ENCODE data around the gene SH3BP5L.
"Not testable (repeated sequence)": the region's sequence is repeated elsewhere in the genome, so short reads cannot be mapped to it uniquely, and the experiment has no call there.

The SH3BP5L gene

DNA sequence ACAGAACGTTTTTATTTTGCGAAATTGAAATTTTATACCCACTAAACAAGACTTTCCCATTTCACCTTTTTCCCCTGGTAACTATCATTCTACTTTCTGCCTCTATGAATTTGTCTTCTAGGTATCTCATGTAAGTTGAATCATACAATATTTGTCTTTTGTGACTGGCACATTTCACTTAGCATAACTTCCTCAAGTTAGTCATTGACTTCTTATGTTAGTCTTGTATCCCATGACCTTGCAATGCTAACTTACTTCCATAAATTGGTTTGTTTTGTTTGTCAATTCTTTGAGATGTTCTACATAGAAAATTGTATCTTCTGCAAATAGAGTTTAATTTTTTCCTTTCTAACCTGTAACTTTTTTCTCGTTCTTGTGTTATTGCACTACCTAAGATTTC, 26.9 kb downstream of the SH3BP5L start:
- DNase-seq: no peak
- Histone ChIP-seq H3K27me3 (replicated peaks; ENCODE audit: control insufficient read depth, insufficient read depth, low read length, poor library complexity, severe bottlenecking) (peaks cover 4% of the 10 kb centered on the region), H3K36me3 (ENCODE audit: control insufficient read depth, insufficient read depth, low read length) (no peaks in the 10 kb centered on the region), H3K4me1 (ENCODE audit: control insufficient read depth, insufficient read depth, low read length, poor library complexity, severe bottlenecking) (no peaks in the 10 kb centered on the region), H3K4me3 (ENCODE audit: insufficient read depth, low read depth, low read length, poor library complexity, severe bottlenecking) (no peak overlapping the region), H3K9me3 (ENCODE audit: control insufficient read depth, low read length) (peaks cover 5% of the 10 kb centered on the region), H3K27ac (ENCODE audit: insufficient read depth, low read length, poor library complexity, severe bottlenecking) (no peak overlapping the region)

GRCh38 chr1:248794663-248795062, 31.1 kb downstream of the SH3BP5L start:
- not testable (repeated sequence) for H3K4me1 ChIP-seq (ENCODE audit: control insufficient read depth, insufficient read depth, low read length, poor library complexity, severe bottlenecking); H3K27ac ChIP-seq (ENCODE audit: insufficient read depth, low read length, poor library complexity, severe bottlenecking); H3K4me3 ChIP-seq (ENCODE audit: insufficient read depth, low read depth, low read length, poor library complexity, severe bottlenecking)

GRCh38 chr1:248793592-248793991, 32.1 kb downstream of the SH3BP5L start:
- Histone ChIP-seq H3K4me3 (ENCODE audit: insufficient read depth, low read depth, low read length, poor library complexity, severe bottlenecking) (no peak overlapping the region), H3K36me3 (ENCODE audit: control insufficient read depth, insufficient read depth, low read length) (no peaks in the 10 kb centered on the region), H3K27me3 (replicated peaks; ENCODE audit: control insufficient read depth, insufficient read depth, low read length, poor library complexity, severe bottlenecking) (no peaks in the 10 kb centered on the region), H3K4me1 (ENCODE audit: control insufficient read depth, insufficient read depth, low read length, poor library complexity, severe bottlenecking) (no peaks in the 10 kb centered on the region), H3K27ac (ENCODE audit: insufficient read depth, low read length, poor library complexity, severe bottlenecking) (no peak overlapping the region), H3K9me3 (ENCODE audit: control insufficient read depth, low read length) (peaks cover 5% of the 10 kb centered on the region)
- no peak for DNase-seq

More at GRCh38 chr1:248794663-248795062, 31.1 kb downstream of the SH3BP5L start:
- H3K36me3 ChIP-seq (ENCODE audit: control insufficient read depth, insufficient read depth, low read length); H3K9me3 ChIP-seq (ENCODE audit: control insufficient read depth, low read length); DNase-seq; H3K27me3 ChIP-seq (replicated peaks; ENCODE audit: control insufficient read depth, insufficient read depth, low read length, poor library complexity, severe bottlenecking): not testable (repeated sequence)

- Histone ChIP-seq H3K27me3 (replicated peaks; ENCODE audit: control insufficient read depth, insufficient read depth, low read length, poor library complexity, severe bottlenecking) (no peaks in the 10 kb centered on the region), H3K9me3 (ENCODE audit: control insufficient read depth, low read length) (peaks cover 5% of the 10 kb centered on the region)
- no peak for DNase-seq
These were observed 33.4 kb downstream of the SH3BP5L start for GRCh38 chr1:248792342-248792741.

GRCh38 chr1:248791010-248791409, 34.7 kb downstream of the SH3BP5L start:
- peaks cover 5% of the 10 kb centered on the region for H3K9me3 ChIP-seq (ENCODE audit: control insufficient read depth, low read length)
- DNase-seq: no peak

More at GRCh38 chr1:248792342-248792741, 33.4 kb downstream of the SH3BP5L start:
- Histone ChIP-seq H3K27ac (ENCODE audit: insufficient read depth, low read length, poor library complexity, severe bottlenecking) (no peak overlapping the region), H3K4me1 (ENCODE audit: control insufficient read depth, insufficient read depth, low read length, poor library complexity, severe bottlenecking) (no peaks in the 10 kb centered on the region), H3K36me3 (ENCODE audit: control insufficient read depth, insufficient read depth, low read length) (no peaks in the 10 kb centered on the region), H3K4me3 (ENCODE audit: insufficient read depth, low read depth, low read length, poor library complexity, severe bottlenecking) (no peak overlapping the region)

GRCh38 chr1:248790456-248790855, 35.3 kb downstream of the SH3BP5L start:
- no peak overlapping the region for H3K27ac ChIP-seq (ENCODE audit: insufficient read depth, low read length, poor library complexity, severe bottlenecking)
- H3K36me3 ChIP-seq (ENCODE audit: control insufficient read depth, insufficient read depth, low read length): no peaks in the 10 kb centered on the region
- H3K27me3 ChIP-seq (replicated peaks; ENCODE audit: control insufficient read depth, insufficient read depth, low read length, poor library complexity, severe bottlenecking): no peaks in the 10 kb centered on the region
- H3K4me3 ChIP-seq (ENCODE audit: insufficient read depth, low read depth, low read length, poor library complexity, severe bottlenecking): no peak overlapping the region
- no peak for DNase-seq
- H3K4me1 ChIP-seq (ENCODE audit: control insufficient read depth, insufficient read depth, low read length, poor library complexity, severe bottlenecking): no peaks in the 10 kb centered on the region
- peaks cover 5% of the 10 kb centered on the region for H3K9me3 ChIP-seq (ENCODE audit: control insufficient read depth, low read length)

More at GRCh38 chr1:248791010-248791409, 34.7 kb downstream of the SH3BP5L start:
- Histone ChIP-seq H3K36me3 (ENCODE audit: control insufficient read depth, insufficient read depth, low read length) (no peaks in the 10 kb centered on the region), H3K27ac (ENCODE audit: insufficient read depth, low read length, poor library complexity, severe bottlenecking) (no peak overlapping the region), H3K4me3 (ENCODE audit: insufficient read depth, low read depth, low read length, poor library complexity, severe bottlenecking) (no peak overlapping the region), H3K27me3 (replicated peaks; ENCODE audit: control insufficient read depth, insufficient read depth, low read length, poor library complexity, severe bottlenecking) (no peaks in the 10 kb centered on the region), H3K4me1 (ENCODE audit: control insufficient read depth, insufficient read depth, low read length, poor library complexity, severe bottlenecking) (no peaks in the 10 kb centered on the region)

GRCh38 chr1:248789337-248789736, 36.4 kb downstream of the SH3BP5L start:
- H3K4me1 ChIP-seq (ENCODE audit: control insufficient read depth, insufficient read depth, low read length, poor library complexity, severe bottlenecking); H3K36me3 ChIP-seq (ENCODE audit: control insufficient read depth, insufficient read depth, low read length); H3K27ac ChIP-seq (ENCODE audit: insufficient read depth, low read length, poor library complexity, severe bottlenecking); H3K27me3 ChIP-seq (replicated peaks; ENCODE audit: control insufficient read depth, insufficient read depth, low read length, poor library complexity, severe bottlenecking); H3K4me3 ChIP-seq (ENCODE audit: insufficient read depth, low read depth, low read length, poor library complexity, severe bottlenecking); H3K9me3 ChIP-seq (ENCODE audit: control insufficient read depth, low read length); DNase-seq: not testable (repeated sequence)

DNA sequence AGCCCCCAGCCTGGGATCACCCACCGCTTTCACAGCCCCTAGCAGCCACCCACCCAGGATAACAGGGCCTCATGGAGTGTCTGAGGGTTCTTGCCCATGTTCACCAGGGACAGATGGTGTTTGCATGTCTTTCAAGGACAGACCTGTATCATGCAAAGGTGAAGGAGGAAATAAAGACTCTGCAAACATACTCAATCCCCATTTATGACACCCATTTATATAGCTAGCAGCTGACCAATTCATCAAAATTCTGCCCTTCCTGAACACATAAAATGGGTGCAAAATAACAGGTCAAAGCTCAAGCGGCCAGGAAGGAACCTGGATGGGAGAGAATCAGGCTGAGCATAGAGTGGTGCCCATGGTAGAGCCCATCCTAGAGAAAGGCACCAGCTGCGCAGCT, 37.4 kb downstream of the SH3BP5L start:
- no peaks in the 10 kb centered on the region for H3K27me3 ChIP-seq (replicated peaks; ENCODE audit: control insufficient read depth, insufficient read depth, low read length, poor library complexity, severe bottlenecking)
- H3K27ac ChIP-seq (ENCODE audit: insufficient read depth, low read length, poor library complexity, severe bottlenecking): no peak overlapping the region
- H3K4me3 ChIP-seq (ENCODE audit: insufficient read depth, low read depth, low read length, poor library complexity, severe bottlenecking): no peak overlapping the region
- H3K36me3 ChIP-seq (ENCODE audit: control insufficient read depth, insufficient read depth, low read length): no peaks in the 10 kb centered on the region
- H3K4me1 ChIP-seq (ENCODE audit: control insufficient read depth, insufficient read depth, low read length, poor library complexity, severe bottlenecking): no peaks in the 10 kb centered on the region
- H3K9me3 ChIP-seq (ENCODE audit: control insufficient read depth, low read length): no peaks in the 10 kb centered on the region
- DNase-seq: no peak

GRCh38 chr1:248787430-248787829, 38.3 kb downstream of the SH3BP5L start:
- Histone ChIP-seq H3K4me3 (ENCODE audit: insufficient read depth, low read depth, low read length, poor library complexity, severe bottlenecking) (no peak overlapping the region), H3K27ac (ENCODE audit: insufficient read depth, low read length, poor library complexity, severe bottlenecking) (no peak overlapping the region), H3K4me1 (ENCODE audit: control insufficient read depth, insufficient read depth, low read length, poor library complexity, severe bottlenecking) (no peaks in the 10 kb centered on the region), H3K27me3 (replicated peaks; ENCODE audit: control insufficient read depth, insufficient read depth, low read length, poor library complexity, severe bottlenecking) (no peaks in the 10 kb centered on the region), H3K36me3 (ENCODE audit: control insufficient read depth, insufficient read depth, low read length) (no peaks in the 10 kb centered on the region), H3K9me3 (ENCODE audit: control insufficient read depth, low read length) (no peaks in the 10 kb centered on the region)
- no peak for DNase-seq

DNA sequence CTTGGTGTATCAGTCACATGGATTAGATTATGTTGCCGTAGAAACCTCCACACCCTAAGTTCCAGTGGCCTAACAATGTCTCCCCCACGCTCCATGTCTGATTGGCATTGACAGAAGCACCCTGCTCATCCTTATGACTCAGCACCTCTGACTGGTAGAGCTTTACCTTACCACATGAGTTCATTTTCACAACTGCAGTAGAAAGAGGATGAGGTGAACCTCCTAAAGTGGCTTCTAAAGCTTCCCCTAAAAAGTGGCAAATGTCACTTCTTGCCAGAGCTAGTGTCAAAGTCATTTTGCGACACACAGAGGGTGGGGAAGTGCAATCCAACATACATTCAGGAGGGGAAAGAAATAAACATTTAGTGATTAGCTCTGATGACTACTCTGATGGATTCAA, 39.6 kb downstream of the SH3BP5L start:
- Histone ChIP-seq H3K36me3 (ENCODE audit: control insufficient read depth, insufficient read depth, low read length) (no peaks in the 10 kb centered on the region), H3K4me3 (ENCODE audit: insufficient read depth, low read depth, low read length, poor library complexity, severe bottlenecking) (no peak overlapping the region), H3K27me3 (replicated peaks; ENCODE audit: control insufficient read depth, insufficient read depth, low read length, poor library complexity, severe bottlenecking) (no peaks in the 10 kb centered on the region), H3K4me1 (ENCODE audit: control insufficient read depth, insufficient read depth, low read length, poor library complexity, severe bottlenecking) (no peaks in the 10 kb centered on the region), H3K9me3 (ENCODE audit: control insufficient read depth, low read length) (no peaks in the 10 kb centered on the region), H3K27ac (ENCODE audit: insufficient read depth, low read length, poor library complexity, severe bottlenecking) (no peak overlapping the region)
- no peak for DNase-seq

- H3K27ac ChIP-seq (ENCODE audit: insufficient read depth, low read length, poor library complexity, severe bottlenecking): no peak overlapping the region
- H3K27me3 ChIP-seq (replicated peaks; ENCODE audit: control insufficient read depth, insufficient read depth, low read length, poor library complexity, severe bottlenecking): no peaks in the 10 kb centered on the region
- DNase-seq: no peak
- H3K4me3 ChIP-seq (ENCODE audit: insufficient read depth, low read depth, low read length, poor library complexity, severe bottlenecking): no peak overlapping the region
- no peaks in the 10 kb centered on the region for H3K36me3 ChIP-seq (ENCODE audit: control insufficient read depth, insufficient read depth, low read length)
- no peaks in the 10 kb centered on the region for H3K9me3 ChIP-seq (ENCODE audit: control insufficient read depth, low read length)
- no peaks in the 10 kb centered on the region for H3K4me1 ChIP-seq (ENCODE audit: control insufficient read depth, insufficient read depth, low read length, poor library complexity, severe bottlenecking)
These were observed 42.3 kb downstream of the SH3BP5L start for GRCh38 chr1:248783367-248783766.

Data from effector memory CD4-positive, alpha-beta T cell (primary cell).